Measurements from ENCODE around the gene RPS15. TPM values are rescaled to one million over a fixed set of nuclear protein-coding genes. Genes with fewer than 3 reads are reported as not detected.
"Not testable (repeated sequence)": the region's sequence is repeated elsewhere in the genome, so short reads cannot be mapped to it uniquely, and the experiment has no call there.

Gene RPS15
- total RNA-seq, 2 donors from 2014 or later: 2,008 to 2,166 TPM

GRCh38 chr19:1474011-1474764, 36.0 kb downstream of the RPS15 start:
- DNase-seq (no peak), ATAC-seq (no peak)
- intact Hi-C loops (cut with DNase I): no loop called here
- H3K27ac ChIP-seq: no peak overlapping the region
- no peak overlapping the region for H3K4me3 ChIP-seq
- WGBS, 2 donors: 80 to 85% methylated on average over 5 to 30 of the region's 31 CpGs
- no peaks in the 10 kb centered on the region for H3K36me3 ChIP-seq (replicated peaks in 1 of 2; ENCODE audit: insufficient read depth in 1 of 2, low read depth in 2 of 2)
- peaks cover 0 to 37% of the 10 kb centered on the region in 2 donors for H3K27me3 ChIP-seq
- no peaks in the 10 kb centered on the region for H3K9me3 ChIP-seq
- peaks cover 52% of the 10 kb centered on the region for H3K4me1 ChIP-seq
- TF ChIP-seq, protein P1, sequence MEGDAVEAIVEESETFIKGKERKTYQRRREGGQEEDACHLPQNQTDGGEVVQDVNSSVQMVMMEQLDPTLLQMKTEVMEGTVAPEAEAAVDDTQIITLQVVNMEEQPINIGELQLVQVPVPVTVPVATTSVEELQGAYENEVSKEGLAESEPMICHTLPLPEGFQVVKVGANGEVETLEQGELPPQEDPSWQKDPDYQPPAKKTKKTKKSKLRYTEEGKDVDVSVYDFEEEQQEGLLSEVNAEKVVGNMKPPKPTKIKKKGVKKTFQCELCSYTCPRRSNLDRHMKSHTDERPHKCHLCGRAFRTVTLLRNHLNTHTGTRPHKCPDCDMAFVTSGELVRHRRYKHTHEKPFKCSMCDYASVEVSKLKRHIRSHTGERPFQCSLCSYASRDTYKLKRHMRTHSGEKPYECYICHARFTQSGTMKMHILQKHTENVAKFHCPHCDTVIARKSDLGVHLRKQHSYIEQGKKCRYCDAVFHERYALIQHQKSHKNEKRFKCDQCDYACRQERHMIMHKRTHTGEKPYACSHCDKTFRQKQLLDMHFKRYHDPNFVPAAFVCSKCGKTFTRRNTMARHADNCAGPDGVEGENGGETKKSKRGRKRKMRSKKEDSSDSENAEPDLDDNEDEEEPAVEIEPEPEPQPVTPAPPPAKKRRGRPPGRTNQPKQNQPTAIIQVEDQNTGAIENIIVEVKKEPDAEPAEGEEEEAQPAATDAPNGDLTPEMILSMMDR (IDR thresholded peaks at IDR 0.05): no peak
- no peak for TF ChIP-seq POLR2A (IDR thresholded peaks at IDR 0.05)

DNA sequence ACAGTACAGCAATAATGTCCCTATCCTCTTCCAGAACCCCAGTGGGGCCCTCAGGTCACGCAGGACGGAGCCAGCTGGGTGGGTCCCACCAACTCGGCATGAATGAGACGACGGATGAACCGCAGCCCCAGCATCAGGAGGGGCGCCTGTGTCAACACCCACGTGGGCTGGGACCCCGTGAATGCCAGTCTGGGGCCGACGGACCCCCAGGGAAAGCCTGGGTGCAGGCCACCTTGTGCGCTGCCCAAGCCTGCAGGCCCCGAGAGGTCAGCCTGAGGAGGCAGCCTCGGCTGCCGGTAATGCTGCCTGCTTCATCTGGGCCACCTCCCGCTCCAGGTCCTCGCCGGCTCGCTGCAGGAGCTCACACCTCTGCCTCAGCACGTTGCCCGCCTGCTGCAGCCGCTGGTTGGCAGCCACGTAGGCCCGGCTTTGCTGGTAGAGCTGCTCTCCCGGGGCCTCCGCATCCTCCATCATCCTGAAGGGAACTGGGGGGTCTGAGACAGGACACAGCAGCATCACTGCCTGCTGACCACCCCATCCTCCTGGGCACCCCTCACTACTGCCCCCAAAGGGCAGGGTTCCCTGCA, 36.7 kb downstream of the RPS15 start:
- H3K4me1 ChIP-seq: peaks cover 52% of the 10 kb centered on the region
- no peaks in the 10 kb centered on the region for H3K36me3 ChIP-seq (replicated peaks in 1 of 2; ENCODE audit: insufficient read depth in 1 of 2, low read depth in 2 of 2)
- TF ChIP-seq, protein P1 (IDR thresholded peaks at IDR 0.05): no peak
- TF ChIP-seq POLR2A (IDR thresholded peaks at IDR 0.05): no peak
- intact Hi-C loops (cut with DNase I): no loop called here
- no peak overlapping the region for H3K27ac ChIP-seq
- DNase-seq (no peak), ATAC-seq (no peak)
- H3K27me3 ChIP-seq: peaks cover 0 to 34% of the 10 kb centered on the region in 2 donors
- no peaks in the 10 kb centered on the region for H3K9me3 ChIP-seq
- WGBS, 2 donors: 88 to 95% methylated on average over 13 to 19 of the region's 26 CpGs
- no peak overlapping the region for H3K4me3 ChIP-seq

DNA sequence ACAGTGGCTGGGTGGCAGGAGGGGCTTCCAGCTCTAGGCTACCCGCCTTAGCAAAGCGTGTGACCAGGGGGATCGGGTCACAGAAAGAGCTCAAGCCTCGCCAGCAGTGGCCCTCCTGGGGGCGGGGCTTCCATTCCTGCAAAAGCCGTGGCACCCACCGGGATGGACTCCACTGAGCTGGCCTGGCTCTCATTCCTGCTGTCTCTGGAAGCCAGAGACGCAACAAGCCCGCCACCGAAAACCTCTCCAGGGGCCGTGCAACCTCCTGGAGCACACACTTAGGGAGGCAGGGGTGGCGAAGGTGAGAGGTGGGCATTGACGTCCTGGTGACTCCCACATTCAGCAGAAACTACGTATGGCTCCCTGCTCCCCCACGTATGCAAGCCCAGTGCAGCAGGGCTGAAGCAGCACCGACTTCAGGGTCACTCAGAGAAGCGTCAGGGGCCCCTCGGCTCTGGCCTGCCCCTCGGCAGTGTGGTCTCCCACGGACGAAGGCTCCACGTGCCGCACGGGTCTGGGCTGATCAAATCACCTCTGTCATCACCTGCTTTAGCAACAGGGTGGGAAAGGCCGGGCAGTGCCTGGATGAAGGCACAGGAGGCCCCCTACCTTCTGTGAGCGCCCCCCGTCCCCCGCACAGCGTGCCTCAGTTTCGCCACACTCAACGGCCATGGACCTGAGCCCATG, 37.7 kb downstream of the RPS15 start:
- DNase-seq (no peak), ATAC-seq (no peak)
- peaks cover 0 to 25% of the 10 kb centered on the region in 2 donors for H3K27me3 ChIP-seq
- H3K36me3 ChIP-seq (replicated peaks in 1 of 2; ENCODE audit: insufficient read depth in 1 of 2, low read depth in 2 of 2): no peaks in the 10 kb centered on the region
- 88 to 94% methylated on average over 13 to 23 of the region's 31 CpGs for WGBS, 2 donors
- H3K27ac ChIP-seq: no peak overlapping the region
- no peaks in the 10 kb centered on the region for H3K9me3 ChIP-seq
- H3K4me3 ChIP-seq: no peak overlapping the region
- peaks cover 42% of the 10 kb centered on the region for H3K4me1 ChIP-seq
- no peak for TF ChIP-seq POLR2A (IDR thresholded peaks at IDR 0.05)
- TF ChIP-seq, protein P1 (IDR thresholded peaks at IDR 0.05): no peak
- intact Hi-C loops (cut with DNase I): no loop called here

DNA sequence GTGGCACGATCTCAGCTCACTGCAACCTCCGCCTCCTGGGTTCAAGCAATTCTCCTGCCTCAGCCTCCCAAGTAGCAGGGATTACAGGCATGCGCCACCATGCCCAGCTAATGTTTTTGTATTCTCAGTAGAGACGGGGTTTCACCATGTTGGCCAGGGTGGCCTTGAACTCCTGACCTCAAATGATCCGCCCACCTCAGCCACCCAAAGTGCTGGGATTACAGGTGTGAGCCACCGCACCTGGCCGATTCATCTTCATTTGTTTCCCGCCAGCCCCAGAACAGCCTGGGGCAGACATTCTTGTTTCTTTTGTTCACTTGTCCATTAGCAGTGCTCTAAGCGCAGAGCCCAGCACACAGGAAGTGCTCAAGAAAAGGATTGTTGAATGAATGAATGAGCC, 38.9 kb downstream of the RPS15 start:
- ATAC-seq; DNase-seq; H3K27ac ChIP-seq; intact Hi-C loops (cut with DNase I); H3K9me3 ChIP-seq; H3K4me3 ChIP-seq; H3K36me3 ChIP-seq (replicated peaks in 1 of 2; ENCODE audit: insufficient read depth in 1 of 2, low read depth in 2 of 2): not testable (repeated sequence)
- WGBS, 2 donors: 89% methylated on average over 8 to 9 of the region's 9 CpGs
- Histone ChIP-seq H3K4me1 (peaks cover 31% of the 10 kb centered on the region), H3K27me3 (peaks cover 0 to 15% of the 10 kb centered on the region in 2 donors)

Measured in body of pancreas (tissue), 4 donors.